Hematopoietic multipotent progenitor cell treated with erythropoietin and hydrocortisone succinate and interleukin-3 and kit ligand, for 15 days (in vitro differentiated cells): ENCODE results near the gene GLI3.

Source experiments
- DNase-seq: peaks from one replicate; pipeline ENCODE4 v3.0.0-alpha.2; 2015; ENCODE audit warnings: low spot score

The GLI3 gene

DNA sequence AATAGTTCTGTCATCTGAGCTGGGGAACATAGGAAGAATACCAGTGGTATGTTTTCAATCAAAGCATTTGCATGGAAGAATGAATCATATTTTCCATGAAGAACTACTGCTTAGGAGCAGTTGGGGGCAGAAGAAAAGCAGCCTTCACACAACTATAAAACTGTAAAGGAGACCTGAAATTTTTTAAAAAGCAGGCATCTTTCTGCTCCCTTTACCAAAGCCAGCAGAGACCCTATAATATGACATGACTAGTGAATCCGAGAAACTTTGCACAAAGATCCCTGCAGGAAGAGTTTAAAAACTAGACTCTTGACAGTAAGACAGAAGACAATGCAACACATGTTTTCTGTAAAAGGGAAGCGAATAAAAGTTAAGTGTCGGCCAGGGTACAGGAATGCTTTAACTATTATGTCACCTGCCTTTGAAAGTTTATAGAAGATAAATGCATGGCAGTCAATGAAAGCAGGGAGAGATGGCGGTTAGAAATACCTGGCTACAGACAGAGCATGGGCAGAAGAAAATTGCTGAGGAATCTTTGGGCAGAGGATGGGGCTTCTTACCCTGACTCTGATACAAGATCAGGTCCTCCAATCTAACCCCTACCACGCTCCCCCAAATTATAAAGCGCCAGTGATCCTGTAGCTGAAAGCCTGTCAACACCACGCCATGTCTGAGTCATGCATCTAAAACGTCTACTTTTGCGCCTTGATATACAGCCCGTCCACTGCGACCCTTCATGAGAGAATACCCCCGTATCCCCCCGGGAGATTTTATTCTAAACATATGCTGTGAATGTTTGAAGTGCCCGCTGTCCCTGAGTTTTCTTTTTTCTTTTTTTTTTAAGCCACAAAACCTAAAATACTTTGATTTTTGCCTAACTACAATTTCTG is 93.1 kb downstream of the GLI3 start:
- DNase-seq = no peak

DNA sequence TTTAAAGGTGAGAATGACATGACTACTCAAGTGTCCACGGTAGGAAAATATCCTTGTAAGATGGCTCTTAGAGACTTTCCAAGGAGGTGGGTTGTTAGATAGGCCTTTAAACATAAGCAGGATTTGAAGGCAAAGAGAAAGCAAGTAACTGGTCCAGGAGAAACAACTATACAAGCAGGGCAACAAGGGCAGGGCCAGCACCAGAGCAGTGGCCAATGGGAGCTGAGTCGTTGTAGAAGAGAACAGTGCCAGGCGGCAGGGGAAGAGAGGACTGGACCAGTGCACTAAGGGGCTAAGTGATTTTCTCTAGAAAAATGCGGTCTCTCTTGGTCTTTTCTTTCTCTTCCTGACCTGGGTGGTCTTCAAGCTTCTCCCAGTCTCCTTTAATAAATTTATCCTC is 94.9 kb downstream of the GLI3 start:
- DNase-seq = no peak

DNA sequence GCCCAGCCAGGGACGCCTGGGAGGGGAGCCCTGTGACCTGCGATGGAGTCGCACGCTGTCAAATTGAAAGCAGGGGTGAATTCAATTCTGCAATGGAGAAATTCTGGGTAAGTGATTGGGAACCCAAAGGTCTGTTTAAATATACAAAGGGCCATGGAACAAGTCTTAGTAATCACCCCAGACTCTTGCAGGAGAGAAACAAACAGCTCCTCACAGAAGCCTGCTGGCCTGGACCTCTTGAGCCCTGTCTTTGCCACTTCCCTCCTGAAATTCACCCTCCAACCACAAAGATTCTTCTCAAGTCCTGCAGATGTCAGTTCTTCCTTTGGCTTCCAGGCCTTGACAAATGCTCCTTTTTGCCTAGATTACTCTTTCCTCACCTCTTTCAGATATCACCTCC is 97.3 kb downstream of the GLI3 start:
- no peak for DNase-seq

DNA sequence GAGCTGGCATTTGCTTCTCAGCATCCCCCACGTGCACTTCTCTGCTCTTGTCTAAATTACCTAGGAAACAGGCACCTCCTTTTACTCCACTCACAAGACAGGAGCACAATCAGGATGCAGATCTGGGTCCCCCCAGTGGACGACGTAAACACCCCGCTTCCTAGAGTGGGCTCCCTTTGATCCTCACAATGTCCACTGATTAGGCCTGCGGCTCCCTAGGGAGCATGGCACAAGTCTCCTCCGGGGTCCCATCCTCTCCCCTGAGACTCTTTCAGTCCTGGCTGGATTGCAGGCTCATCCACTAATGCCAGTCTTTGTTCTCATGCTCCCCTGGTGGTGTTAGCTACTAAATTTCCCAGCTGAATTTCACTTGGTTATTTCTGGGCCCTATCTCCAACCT is 98.3 kb downstream of the GLI3 start:
- DNase-seq = no peak

- no peak for DNase-seq
Observed at GRCh38 chr7:42137941-42138340, 99.1 kb downstream of the GLI3 start.

DNA sequence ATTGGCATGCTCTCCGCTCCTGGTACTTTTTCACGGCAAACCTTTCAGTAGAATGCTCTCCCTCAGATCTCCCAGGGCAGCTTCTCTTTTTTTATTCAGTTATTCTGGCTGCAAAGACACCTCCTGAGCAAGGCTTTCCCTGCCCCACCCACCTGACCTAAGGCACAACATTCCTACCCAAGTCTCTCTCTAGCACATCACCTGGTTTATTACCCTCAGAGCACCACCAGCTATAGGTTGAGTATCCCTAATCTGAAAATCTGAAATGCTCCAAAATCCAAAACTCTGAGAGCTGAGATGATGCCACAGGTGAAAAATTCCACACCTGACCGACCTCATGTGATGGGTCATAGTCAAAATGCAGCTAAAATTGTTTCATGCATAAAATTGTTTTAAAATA is 99.6 kb downstream of the GLI3 start:
- no peak for DNase-seq

DNA sequence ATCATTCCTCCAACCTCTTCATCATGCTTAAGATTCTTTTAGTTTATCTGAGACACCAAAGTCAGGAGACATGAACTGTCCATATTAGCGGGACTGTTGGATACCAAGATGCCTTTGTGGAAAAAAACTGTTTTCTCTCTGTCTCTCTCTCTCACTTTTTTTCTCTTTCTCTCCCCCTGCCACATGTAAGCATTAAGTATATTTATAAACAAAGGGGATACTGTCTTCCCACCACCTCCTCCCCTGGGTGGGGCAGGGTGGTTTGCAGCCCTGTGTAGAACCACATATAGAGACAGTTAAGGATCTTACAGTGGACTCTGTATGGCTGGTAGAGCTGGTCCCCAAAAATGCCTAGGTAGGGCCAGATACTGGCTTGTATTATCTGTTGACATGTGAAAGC is 101.3 kb downstream of the GLI3 start:
- DNase-seq = no peak

DNA sequence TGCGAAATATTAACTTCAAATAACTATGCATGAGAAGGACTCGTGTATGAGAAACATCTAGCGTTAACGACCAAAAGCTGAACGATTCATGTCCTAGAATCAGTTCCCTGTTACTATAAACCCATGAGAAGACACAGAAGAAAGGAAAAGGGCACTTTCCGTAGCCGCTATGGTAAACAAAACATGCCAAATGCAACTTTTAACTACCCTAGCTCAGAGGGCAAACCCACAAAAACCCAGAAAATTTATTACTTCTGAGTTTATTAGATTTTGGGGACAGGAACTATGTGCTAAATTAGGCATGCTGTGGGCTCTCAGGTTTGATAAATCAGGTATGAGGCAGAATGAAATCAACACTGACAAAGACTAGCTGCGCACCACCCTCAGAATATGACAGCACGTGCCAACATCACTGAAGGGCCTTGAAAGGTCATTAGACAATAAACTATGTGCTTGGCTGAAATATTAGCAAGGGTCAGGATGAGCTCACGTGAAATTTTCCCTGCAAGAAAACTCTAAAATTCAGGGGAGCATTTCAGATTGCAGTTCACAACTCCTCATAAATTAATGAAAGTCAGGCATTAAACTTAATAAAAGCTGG is 102.6 kb downstream of the GLI3 start:
- DNase-seq = no peak

DNA sequence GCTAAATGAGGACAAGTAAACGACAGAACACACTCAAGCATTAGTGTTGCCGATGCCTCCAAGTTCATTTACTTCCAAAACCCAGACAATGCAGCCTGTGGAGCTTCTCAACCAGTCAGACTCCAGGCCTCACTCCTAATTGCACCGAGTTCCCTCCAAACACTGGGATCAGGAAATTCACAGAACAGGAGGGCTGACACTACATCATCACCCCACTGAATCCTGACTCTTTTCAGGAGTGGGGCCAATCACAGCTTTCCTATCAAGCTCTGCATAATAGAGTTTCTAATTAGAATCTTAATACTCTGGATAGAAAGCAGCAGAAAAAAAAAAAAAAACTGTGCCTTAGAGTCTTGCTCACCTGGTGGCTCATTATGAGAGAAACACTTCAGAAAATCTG is 103.7 kb downstream of the GLI3 start:
- DNase-seq = no peak

- DNase-seq = no peak
Observed at GRCh38 chr7:42128703-42129102, 108.3 kb downstream of the GLI3 start.

- DNase-seq = no peak
Observed at GRCh38 chr7:42127232-42127622, 109.8 kb downstream of the GLI3 start.

DNA sequence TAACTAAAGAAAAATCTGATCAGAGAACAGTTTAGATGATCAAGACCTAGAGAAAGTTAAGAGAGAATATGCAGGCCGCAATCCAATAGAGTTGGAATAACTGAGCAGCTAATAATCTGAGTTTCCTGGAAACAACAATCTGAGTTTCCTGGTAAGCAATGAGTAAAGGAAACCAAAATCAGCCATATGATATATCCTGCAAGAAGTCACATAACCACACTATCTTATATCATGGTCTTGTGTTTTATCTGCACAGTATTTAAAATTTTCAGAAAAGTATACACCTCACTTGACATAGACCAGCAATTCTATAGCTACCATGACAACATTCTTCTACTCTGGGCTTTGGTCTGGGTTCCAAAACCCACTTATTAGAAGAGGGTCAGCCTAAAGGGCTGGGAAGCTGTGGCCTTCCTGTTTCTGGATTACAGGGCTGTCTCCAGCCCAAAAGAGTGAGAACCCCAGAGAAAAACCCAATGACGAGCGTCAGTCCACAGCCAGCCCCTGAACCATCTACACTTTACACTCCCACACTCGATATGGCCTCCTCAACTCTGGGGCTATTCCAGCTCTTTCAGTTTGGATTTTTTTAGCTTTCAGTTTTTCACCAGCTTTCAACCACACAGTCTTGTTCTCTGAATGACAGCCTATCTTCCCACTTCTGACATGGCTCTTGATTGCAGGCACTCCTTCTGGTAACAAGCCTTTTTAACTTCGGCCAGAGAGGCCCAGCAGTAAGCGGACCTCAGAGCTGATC is 110.4 kb downstream of the GLI3 start:
- DNase-seq = no peak

DNA sequence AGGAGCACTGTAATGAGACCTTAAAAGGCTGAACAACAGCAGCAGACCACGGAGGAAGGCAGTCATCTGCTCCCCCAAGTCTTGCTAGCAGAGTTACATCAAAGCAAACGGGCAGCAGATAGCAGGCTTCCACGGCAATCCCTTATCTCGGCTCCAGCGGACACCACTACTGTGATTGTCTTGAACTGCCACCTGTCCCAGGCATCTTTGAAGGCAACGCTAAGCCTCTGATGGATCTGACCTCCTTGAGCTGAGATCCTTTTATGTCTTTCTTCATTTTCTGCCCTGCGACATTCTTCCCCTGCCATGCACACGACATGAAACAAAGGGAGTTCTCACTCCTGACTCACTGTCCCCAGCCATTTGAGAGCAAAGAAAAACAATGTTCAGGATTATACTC is 111.7 kb downstream of the GLI3 start:
- DNase-seq = no peak

GRCh38 chr7:42123716-42124115 is 113.3 kb downstream of the GLI3 start:
- DNase-seq = no peak

DNA sequence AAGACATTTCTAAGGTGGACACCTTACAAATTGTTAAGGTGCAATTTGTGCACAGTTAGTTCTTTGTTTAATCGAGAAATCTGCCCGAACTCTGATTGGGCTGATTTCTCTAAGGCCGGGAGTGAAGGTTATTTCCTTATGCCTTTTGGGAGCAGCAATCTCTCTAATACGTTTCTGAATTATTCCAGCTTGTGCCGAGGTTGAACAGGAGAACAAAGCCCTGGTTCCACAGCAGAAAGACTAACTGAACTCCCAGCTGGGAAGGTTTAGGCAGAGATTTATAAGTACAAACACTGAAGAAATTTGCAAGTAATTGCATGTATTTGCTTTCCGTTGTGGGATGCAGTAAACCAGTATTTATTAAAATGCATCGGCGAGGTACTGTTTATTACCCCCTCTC is 116.8 kb downstream of the GLI3 start:
- DNase-seq = no peak

- no peak for DNase-seq
Observed at GRCh38 chr7:42117201-42117600, 119.8 kb downstream of the GLI3 start.

- DNase-seq = no peak
Observed at GRCh38 chr7:42115795-42116194, 121.2 kb downstream of the GLI3 start.

- no peak for DNase-seq
Observed at GRCh38 chr7:42110333-42110732, 126.7 kb downstream of the GLI3 start.

- DNase-seq = no peak
Observed at GRCh38 chr7:42108803-42109528, 128.0 kb downstream of the GLI3 start.

DNA sequence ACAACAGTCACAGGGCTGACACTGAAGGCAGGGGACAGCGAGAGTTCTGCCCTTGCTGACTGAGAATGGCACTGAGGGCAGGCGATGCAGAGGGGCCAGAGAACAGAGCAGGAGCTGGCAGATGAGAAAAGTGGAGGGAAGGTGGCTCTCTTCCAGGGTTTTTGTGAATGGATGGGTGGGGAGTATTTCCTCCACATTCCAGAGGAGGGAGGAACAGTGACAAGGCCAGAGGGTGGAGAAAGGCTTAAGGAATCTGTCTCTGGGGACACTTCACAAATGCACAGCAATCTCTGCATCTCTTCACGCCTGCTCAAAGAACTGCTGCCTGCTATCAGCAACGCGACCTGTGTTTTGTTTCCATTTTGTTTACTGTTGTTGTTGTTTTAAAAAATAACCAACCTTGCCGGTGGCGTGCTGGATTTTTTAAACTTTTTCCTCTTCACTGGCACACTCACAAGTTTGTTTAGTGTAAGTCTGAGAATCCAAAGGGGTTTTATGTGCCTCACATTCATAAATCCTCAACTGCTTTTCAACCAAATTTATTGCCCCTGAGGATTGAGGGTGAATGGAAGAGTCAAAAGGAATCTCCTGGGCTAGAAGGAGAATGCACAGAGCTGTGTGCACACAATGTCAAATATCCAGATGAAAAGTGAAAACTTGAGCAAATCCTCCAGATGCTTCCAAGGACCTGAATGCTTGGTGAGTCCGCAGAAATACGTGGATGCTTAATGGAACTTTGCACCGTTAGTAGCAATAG is 129.3 kb downstream of the GLI3 start:
- DNase-seq = no peak

DNA sequence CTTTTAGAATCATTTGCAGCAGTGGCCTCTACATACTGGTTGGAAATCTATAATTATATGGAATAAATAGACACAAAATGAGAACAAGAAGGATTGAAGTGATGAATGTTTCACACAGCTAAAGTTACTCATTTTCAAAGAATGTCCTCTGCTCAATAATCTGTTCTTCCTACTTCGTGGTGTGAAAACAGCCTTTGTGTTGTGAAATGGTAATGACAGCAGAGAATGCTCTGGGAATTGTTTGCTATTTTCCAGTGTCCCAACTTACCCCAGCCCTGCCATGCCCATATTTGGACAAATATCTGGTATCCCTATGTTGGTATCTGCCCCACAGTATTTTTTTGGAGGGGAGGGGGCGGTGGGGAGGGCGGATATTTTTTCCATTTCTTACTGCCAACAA is 130.4 kb downstream of the GLI3 start:
- DNase-seq = no peak
